Raji (cell line): ENCODE measurements around the gene ZNF639.

Experiments used
- POLR2A ChIP-seq: IDR thresholded peaks from 2 replicates; pipeline ENCODE4 v1.6.1; 2011; ENCODE audit warnings: low read depth, low read length, control low read depth; ENCODE audit not compliant: insufficient read depth

ZNF639 gene

DNA sequence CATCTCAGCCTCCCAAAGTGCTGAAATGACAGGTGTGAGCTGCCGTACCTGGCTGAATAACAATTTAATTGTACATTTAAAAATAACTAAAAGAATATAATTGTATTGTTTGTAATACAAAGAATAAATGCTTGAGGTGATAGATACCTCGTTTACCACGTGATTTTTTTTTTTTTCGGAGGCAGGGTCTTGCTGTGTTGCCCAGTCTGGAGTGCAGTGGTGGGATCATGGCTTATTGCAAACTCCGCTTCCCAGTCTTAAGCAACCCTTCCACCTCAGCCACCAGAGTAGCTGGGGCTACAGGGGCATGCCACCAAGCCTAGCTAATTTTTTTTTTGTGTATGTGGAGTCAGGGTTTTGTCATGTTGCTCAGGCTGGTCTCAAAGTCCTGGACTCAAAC lies 40.5 kb downstream of the ZNF639 start:
- no peak for TF ChIP-seq POLR2A

DNA sequence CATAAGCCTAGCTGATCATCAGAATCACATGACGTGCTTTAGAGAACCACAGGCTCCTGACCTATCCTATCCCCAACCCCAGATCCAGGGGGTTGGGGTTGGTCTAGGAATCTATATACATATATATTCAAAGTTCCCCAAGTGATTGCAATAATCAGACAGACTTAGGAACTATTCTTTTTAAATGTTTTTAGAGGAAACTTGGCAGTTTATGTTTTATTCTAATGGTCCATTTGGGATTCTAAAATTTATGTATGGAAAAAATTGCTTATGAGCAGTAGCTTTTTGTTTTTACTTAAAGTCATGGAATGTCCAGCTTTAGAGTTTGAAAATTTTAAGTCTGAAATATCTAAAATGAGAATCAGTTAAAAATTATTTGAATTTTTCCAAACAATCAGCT lies 46.8 kb downstream of the ZNF639 start:
- no peak for TF ChIP-seq POLR2A

DNA sequence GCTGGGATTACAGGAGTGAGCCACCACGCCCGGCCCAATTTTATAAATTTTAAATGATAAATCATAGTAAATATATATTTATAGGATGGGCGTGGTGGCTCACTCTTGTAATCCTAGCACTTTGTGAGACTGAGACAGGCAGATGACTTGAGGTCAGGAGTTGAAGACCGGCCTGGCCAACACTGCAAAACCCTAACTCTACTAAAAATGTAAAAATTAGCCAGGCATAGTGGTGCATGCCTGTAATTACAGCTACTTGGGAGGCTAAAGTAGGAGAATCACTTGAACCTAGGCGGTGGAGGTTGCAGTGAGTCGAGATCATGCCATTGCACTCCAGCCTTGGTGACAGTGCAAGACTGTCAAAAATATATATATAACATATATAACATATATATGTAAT lies 51.1 kb downstream of the ZNF639 start:
- TF ChIP-seq POLR2A = no peak

DNA sequence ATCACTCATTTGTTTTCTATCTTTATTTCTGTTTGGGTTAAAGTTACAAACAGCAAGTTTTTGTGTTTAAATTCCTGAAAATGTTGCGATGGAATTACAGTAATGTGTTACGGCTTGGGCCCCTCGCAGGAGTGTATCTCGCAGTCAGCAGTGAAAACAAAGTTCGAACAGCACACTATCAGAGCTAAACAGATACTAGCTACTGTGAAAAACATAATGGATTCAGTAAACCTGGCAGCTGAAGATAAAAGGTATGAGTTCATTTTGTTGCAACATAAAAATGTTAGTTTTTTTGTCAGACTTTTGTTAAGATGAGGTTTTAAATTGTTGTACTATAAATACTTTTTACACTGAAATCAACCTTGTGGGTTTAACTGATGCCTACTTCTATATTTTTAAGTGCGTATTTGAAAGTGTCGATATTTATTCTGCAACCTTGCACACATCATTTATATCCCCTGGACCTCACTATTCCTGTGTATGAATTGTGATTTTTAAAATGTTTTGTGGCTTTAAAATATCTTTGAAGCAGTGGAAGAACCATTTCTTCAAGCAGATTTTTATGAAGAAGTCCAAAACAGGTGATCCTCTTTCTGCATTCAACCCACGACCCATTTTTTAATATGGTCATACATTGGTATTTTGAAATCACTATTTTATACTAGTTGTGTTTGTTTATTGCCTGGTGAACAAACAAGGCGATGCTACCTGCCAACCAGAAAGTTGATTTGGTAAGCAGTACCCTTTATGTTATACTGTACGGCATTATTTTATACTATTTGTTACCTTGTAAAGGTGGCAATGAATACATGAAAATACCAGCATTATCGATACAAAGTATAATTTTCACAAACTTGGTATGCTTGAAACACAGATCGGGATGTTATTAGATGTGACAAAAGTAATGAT lies 52.5 kb downstream of the ZNF639 start:
- TF ChIP-seq POLR2A = no peak

DNA sequence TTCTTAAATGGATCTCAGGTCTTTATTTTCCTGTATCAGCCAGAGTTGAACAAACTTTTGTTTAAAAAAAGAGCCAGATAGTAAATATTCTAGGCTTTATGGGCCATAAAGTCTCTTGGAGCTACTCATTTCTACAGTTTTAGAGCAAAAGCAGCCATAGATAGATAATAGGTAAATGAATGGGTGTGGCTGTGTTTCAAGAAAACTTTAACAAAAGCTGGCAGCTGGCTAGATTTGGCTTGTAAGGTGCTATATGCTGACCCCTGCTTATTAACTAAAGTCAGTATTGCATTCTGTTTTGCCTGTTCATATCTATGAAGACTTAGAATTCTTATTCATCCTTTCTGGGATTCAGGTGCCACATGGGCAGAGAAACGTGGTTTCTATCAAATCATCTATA lies 53.6 kb downstream of the ZNF639 start:
- TF ChIP-seq POLR2A = no peak
